Esophagus muscularis mucosa (tissue), 4 donors: ENCODE measurements around the gene SDS. TPM values are rescaled to one million over a fixed set of nuclear protein-coding genes. Genes with fewer than 3 reads are reported as not detected.

Experiments
- DNase-seq: peaks from one replicate; pipeline ENCODE4 v3.0.0-alpha.2; 2017; ENCODE audit errors: extremely low spot score
- H3K27ac ChIP-seq, 4 donors: fragments of 200-600 bp; sonication (generic); replicated peaks in 1 of 4; 1 replicate in 3 of 4; 2 replicates in 1 of 4; pipeline ENCODE4 v1.5.1; 2016 to 2019; ENCODE audit warnings: mild to moderate bottlenecking in 1 of 4
- H3K27me3 ChIP-seq, 4 donors: fragments of 200-600 bp; sonication (generic); one replicate each; pipeline versions ENCODE4 v1.5.1 to v1.6.0; 2016 to 2019
- H3K36me3 ChIP-seq, 4 donors: fragments of 200-600 bp; sonication (generic); one replicate each; pipeline ENCODE4 v1.5.1; 2016 to 2019
- H3K4me1 ChIP-seq, 4 donors: fragments of 200-600 bp; sonication (generic); one replicate each; pipeline ENCODE4 v1.5.1; 2016 to 2019
- H3K4me3 ChIP-seq, 4 donors: fragments of 200-600 bp; sonication (generic); 1 replicate in 2 of 4; 2 replicates in 2 of 4; pipeline ENCODE4 v1.5.1; 2016 to 2019; ENCODE audit warnings: mild to moderate bottlenecking in 4 of 4, moderate library complexity in 1 of 4
- H3K9me3 ChIP-seq, 4 donors: fragments of 200-600 bp; sonication (generic); 1 replicate in 3 of 4; 2 replicates in 1 of 4; pipeline ENCODE4 v1.5.1; 2016 to 2019
- CTCF ChIP-seq, 3 experiments: fragments of 200-600 bp in 2 of 3; fragments of 450-650 bp in 1 of 3; sonication (generic) in 2 of 3; IDR thresholded peaks; one replicate each; pipeline ENCODE4 v1.5.1; 2017 to 2019; ENCODE audit warnings: antibody characterized with exemption in 3 of 3, mild to moderate bottlenecking in 2 of 3, moderate library complexity in 1 of 3
- EP300 ChIP-seq: sonication (generic); formaldehyde crosslinking; IDR thresholded peaks from one replicate; pipeline ENCODE4 v1.6.1; 2017; ENCODE audit warnings: antibody characterized with exemption
- POLR2A ChIP-seq: fragments of 450-650 bp; IDR thresholded peaks from one replicate; pipeline ENCODE4 v1.6.1; 2017; ENCODE audit warnings: antibody characterized with exemption, moderate library complexity, mild to moderate bottlenecking, low read depth
- POLR2AphosphoS5 ChIP-seq, 2 donors: sonication (generic); formaldehyde crosslinking; IDR thresholded peaks; one replicate each; pipeline ENCODE4 v1.6.1; 2017; ENCODE audit warnings: antibody characterized with exemption in 2 of 2
- WGBS: methylation state at CpG from one replicate; pipeline ENCODE4 v1.1.5; 2018; 5-methylcytosine and 5-hydroxymethylcytosine counted together
- intact Hi-C: fragments of 100-400 bp; cut with DNase I; formaldehyde crosslinking; loops from one replicate; pipeline ENCODE4 v1.15.1; 2023
- total RNA-seq, 4 donors: library from RNA; depleted of rRNA; stranded (reverse); fragments of >200 nt; gene quantifications; one replicate each; pipeline versions ENCODE4 v1.1.0 to v1.2.1, GENCODE V29; 2016

Gene SDS
- total RNA-seq, 4 donors from 2014 or later: 13.6 TPM; not detected in 3

DNA sequence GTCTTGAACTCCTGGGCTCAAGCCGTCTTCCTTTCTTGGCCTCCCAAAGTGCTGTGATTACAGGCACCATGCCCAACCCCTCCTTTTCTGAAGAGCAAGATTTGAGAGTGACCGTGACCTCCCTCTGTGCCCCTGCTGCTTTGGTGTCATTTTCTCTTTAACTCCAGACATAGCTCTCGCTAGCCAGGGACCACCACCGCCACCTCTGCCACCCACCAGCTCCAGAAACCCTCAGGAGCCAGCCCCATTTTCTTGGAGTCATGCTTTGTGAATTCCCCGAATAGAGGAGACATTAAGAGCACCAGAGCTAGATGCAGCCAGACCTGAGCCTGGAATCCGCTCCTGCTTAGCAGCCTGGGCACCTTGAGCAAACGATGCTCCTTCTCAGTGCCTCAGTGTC, 36.6 kb upstream of the SDS start:
- TF ChIP-seq CTCF (IDR thresholded peaks at IDR 0.05): no peak
- TF ChIP-seq POLR2AphosphoS5 (IDR thresholded peaks at IDR 0.05): no peak
- no peak for TF ChIP-seq POLR2A
- no peak for TF ChIP-seq EP300
- H3K36me3 ChIP-seq: no peaks in the 10 kb centered on the region
- no peak overlapping the region for H3K4me3 ChIP-seq
- no peaks in the 10 kb centered on the region for H3K9me3 ChIP-seq
- H3K27ac ChIP-seq: no peak overlapping the region
- H3K27me3 ChIP-seq: peaks cover 0 to 43% (median 0%) of the 10 kb centered on the region in 4 donors
- no peak for DNase-seq
- 69% methylated on average over 7 of the region's 7 CpGs for WGBS
- intact Hi-C loops: no loop called here
- no peaks in the 10 kb centered on the region for H3K4me1 ChIP-seq

GRCh38 chr12:113439606-113440030, 35.9 kb upstream of the SDS start:
- Histone ChIP-seq H3K36me3 (no peaks in the 10 kb centered on the region), H3K27me3 (peaks cover 0 to 42% (median 0%) of the 10 kb centered on the region in 4 donors), H3K4me1 (no peaks in the 10 kb centered on the region), H3K27ac (no peak overlapping the region), H3K9me3 (no peaks in the 10 kb centered on the region), H3K4me3 (no peak overlapping the region)
- DNase-seq: no peak
- intact Hi-C loops: no loop called here
- WGBS: 22% methylated on average over 7 of the region's 8 CpGs
- TF ChIP-seq POLR2AphosphoS5 (IDR thresholded peaks at IDR 0.05): no peak
- no peak for TF ChIP-seq POLR2A
- no peak for TF ChIP-seq EP300
- peak in 2 of 3 experiments; percentile 33 to 52 for TF ChIP-seq CTCF (IDR thresholded peaks at IDR 0.05)

DNA sequence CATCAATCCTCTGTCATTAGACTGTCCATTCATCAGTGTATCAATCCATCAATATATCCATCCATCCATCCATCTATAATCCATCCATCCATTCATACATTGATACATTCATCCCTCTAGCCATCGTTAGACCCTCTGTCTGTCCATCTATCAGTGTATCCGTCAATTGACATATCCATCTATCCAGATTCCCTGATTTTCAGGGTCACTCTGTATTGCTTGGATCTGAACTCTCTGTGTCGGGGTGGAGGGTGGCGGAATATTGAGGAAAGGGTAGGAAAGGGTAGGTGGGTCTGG, 35.6 kb upstream of the SDS start:
- H3K4me3 ChIP-seq: no peak overlapping the region
- WGBS: 41% methylated on average over 4 of the region's 4 CpGs
- no peak overlapping the region for H3K27ac ChIP-seq
- TF ChIP-seq EP300 (no peak), POLR2A (no peak), CTCF (IDR thresholded peaks at IDR 0.05) (no peak), POLR2AphosphoS5 (IDR thresholded peaks at IDR 0.05) (no peak)
- DNase-seq: no peak
- H3K4me1 ChIP-seq: no peaks in the 10 kb centered on the region
- no peaks in the 10 kb centered on the region for H3K9me3 ChIP-seq
- peaks cover 0 to 42% (median 0%) of the 10 kb centered on the region in 4 donors for H3K27me3 ChIP-seq
- no peaks in the 10 kb centered on the region for H3K36me3 ChIP-seq
- intact Hi-C loops: no loop called here

DNA sequence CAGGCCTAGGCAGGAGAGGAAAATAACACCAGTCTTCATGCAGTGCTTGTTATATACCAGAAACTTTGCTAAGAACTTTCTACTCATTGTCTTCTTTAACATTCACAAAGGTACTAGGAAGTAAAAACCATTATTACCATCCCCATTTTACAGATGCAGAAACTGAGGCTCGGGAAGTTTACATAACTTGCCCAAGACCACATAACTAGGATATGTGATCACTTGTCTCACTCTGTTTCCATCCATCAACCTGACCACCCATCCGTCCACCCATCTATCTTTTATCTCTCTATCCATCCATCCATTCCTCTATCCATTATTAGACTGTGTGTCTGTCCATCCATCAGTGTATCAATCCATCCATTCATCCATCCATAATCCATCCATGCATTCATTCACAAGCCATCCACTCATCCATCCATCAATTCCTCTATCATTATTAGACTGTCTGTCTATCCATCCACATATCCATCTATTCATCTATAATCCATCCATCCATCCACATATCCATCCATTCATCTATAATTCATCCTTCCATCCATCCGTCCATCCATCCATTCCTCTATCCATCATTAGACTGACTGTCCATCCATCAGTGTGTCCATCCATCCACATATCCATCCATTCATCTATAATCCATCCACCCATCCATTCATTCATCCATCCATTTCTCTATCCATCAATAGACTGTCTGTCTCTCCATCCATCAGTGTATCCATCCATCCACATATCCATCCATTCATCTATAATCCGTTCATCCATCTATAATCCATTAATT, 35.0 kb upstream of the SDS start:
- Histone ChIP-seq H3K27me3 (peaks cover 0 to 42% (median 0%) of the 10 kb centered on the region in 4 donors), H3K36me3 (no peaks in the 10 kb centered on the region), H3K27ac (no peak overlapping the region), H3K4me3 (no peak overlapping the region), H3K4me1 (no peaks in the 10 kb centered on the region), H3K9me3 (no peaks in the 10 kb centered on the region)
- DNase-seq: no peak
- 81% methylated on average over 4 of the region's 4 CpGs for WGBS
- TF ChIP-seq CTCF (IDR thresholded peaks at IDR 0.05) (no peak), POLR2A (no peak), EP300 (no peak), POLR2AphosphoS5 (IDR thresholded peaks at IDR 0.05) (no peak)
- intact Hi-C loops: no loop called here

- no peaks in the 10 kb centered on the region for H3K4me1 ChIP-seq
- H3K27me3 ChIP-seq: peaks cover 0 to 34% (median 0%) of the 10 kb centered on the region in 4 donors
- TF ChIP-seq EP300 (no peak), POLR2A (no peak), POLR2AphosphoS5 (IDR thresholded peaks at IDR 0.05) (no peak), CTCF (IDR thresholded peaks at IDR 0.05) (no peak)
- intact Hi-C loops: no loop called here
- H3K36me3 ChIP-seq: no peaks in the 10 kb centered on the region
- H3K4me3 ChIP-seq: no peak overlapping the region
- no peaks in the 10 kb centered on the region for H3K9me3 ChIP-seq
- DNase-seq: no peak
- WGBS: 40% methylated on average over 9 of the region's 9 CpGs
- no peak overlapping the region for H3K27ac ChIP-seq
Observed at GRCh38 chr12:113437729-113438100, 34.0 kb upstream of the SDS start.
